ENCODE data around the gene NOLC1. TPM values are rescaled to one million over a fixed set of nuclear protein-coding genes. Genes with fewer than 3 reads are reported as not detected.

Gene NOLC1
- total RNA-seq, 4 donors from 2014 or later = 28.7 to 83.8 (median 48.5) TPM

DNA sequence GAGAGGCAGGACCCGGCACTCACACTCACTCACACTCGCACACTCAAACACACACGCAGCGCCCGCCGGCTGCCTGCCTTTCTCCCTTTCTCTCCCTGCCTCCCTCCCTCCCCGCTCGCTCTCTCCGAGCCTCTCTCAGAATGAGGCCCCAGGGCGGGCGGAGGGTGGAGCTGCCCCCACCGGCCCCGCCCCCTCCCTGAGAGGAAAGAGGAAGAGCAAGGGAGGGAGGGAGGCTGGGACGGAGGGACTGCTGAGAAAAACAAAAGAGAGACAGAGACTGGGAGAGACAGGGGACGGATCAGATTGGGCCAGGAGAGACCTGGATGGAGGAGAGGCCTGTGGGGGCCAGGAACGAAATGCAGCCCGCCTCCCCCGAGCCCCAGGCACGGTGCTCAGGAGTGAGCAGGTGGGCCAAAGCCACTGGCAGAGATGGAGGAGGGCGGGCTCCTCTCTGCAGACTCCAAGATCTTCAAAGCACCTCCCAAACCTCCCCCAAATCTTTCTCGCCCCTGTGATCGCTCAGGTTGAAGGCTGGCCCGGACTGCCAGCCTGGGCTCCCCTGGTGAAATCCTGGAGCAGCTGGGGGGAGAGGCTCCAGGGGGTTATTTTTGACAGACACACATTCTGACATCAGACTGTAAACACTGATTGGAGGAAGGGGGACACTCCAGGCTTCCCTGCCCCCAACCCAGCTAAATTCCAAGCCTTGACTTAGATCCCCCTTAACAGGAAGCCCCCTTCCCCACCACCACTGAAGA lies 37.1 kb upstream of the NOLC1 start:
- H3K27me3 ChIP-seq = no peaks in the 10 kb centered on the region
- intact Hi-C loops (cut with DNase I) = no loop called here
- peak; percentile 86 to 88 for TF ChIP-seq POLR2AphosphoS5 (IDR thresholded peaks at IDR 0.05)
- no peak for TF ChIP-seq EP300 (IDR thresholded peaks at IDR 0.05)
- H3K4me1 ChIP-seq = peaks cover 64 to 82% (median 77%) of the 10 kb centered on the region in 4 donors
- H3K27ac ChIP-seq (replicated peaks in 1 of 4) = peak overlapping the region; percentile 99
- peak overlapping the region; percentile 59 to 99 (median 82) for H3K4me3 ChIP-seq
- H3K9me3 ChIP-seq = no peaks in the 10 kb centered on the region
- 3% methylated on average over 21 of the region's 23 CpGs for WGBS
- DNase-seq (ENCODE audit: extremely low spot score) = peak; percentile 97
- peaks cover 13 to 17% (median 16%) of the 10 kb centered on the region in 4 donors for H3K36me3 ChIP-seq

DNA sequence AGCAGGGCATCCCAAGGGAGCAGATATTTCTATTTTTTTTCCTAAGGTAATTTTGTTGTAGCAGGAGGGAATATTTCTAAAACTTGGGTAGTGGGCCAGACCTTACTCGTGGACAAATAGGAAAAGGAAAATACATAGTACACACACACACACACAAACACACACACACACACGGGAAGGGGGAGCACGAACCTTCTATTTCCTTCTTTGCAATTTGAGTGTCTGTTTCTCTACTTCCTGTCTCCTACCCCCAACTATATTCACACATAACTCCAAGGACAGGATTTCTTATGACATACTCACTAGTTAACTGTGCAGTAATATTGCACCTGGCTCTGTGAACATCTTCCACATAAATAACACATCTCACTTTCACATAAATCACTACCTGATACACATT lies 36.4 kb upstream of the NOLC1 start:
- no peak for DNase-seq (ENCODE audit: extremely low spot score)
- H3K27ac ChIP-seq (replicated peaks in 1 of 4) = peak overlapping the region; percentile 99
- H3K9me3 ChIP-seq = no peaks in the 10 kb centered on the region
- intact Hi-C loops (cut with DNase I) = no loop called here
- TF ChIP-seq EP300 (IDR thresholded peaks at IDR 0.05) (no peak), POLR2A (IDR thresholded peaks at IDR 0.05; ENCODE audit: low read depth) (no peak), POLR2AphosphoS5 (IDR thresholded peaks at IDR 0.05) (no peak)
- TF ChIP-seq, protein P1, sequence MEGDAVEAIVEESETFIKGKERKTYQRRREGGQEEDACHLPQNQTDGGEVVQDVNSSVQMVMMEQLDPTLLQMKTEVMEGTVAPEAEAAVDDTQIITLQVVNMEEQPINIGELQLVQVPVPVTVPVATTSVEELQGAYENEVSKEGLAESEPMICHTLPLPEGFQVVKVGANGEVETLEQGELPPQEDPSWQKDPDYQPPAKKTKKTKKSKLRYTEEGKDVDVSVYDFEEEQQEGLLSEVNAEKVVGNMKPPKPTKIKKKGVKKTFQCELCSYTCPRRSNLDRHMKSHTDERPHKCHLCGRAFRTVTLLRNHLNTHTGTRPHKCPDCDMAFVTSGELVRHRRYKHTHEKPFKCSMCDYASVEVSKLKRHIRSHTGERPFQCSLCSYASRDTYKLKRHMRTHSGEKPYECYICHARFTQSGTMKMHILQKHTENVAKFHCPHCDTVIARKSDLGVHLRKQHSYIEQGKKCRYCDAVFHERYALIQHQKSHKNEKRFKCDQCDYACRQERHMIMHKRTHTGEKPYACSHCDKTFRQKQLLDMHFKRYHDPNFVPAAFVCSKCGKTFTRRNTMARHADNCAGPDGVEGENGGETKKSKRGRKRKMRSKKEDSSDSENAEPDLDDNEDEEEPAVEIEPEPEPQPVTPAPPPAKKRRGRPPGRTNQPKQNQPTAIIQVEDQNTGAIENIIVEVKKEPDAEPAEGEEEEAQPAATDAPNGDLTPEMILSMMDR (IDR thresholded peaks at IDR 0.05) = no peak
- H3K36me3 ChIP-seq = peaks cover 6 to 10% (median 9%) of the 10 kb centered on the region in 4 donors
- peak overlapping the region; percentile 59 to 99 (median 82) for H3K4me3 ChIP-seq
- WGBS = 4% methylated on average over 3 of the region's 3 CpGs
- peaks cover 64 to 82% (median 77%) of the 10 kb centered on the region in 4 donors for H3K4me1 ChIP-seq
- no peaks in the 10 kb centered on the region for H3K27me3 ChIP-seq

DNA sequence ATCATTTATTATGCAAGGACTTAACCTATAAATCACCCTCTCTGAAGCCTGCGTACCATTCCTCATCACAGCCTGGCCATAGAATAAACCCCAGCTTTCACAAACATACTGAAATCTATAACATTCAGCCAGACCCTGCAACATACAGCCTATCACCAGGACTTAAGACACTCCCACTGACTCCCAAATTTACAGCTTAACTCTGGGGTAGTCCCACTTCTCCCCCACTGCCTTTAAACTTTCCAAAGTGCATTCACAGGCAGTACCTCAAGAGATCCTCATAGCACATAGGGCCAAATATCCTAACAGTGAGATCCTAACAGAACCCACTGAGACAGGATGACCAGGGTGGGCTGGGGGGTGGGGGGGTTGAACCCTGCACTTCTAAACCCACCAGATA lies 35.5 kb upstream of the NOLC1 start:
- Histone ChIP-seq H3K4me1 (peaks cover 72 to 85% (median 83%) of the 10 kb centered on the region in 4 donors), H3K4me3 (peak overlapping the region; percentile 71 to 99 (median 87)), H3K27me3 (no peaks in the 10 kb centered on the region), H3K27ac (replicated peaks in 1 of 4) (peak overlapping the region; percentile 99), H3K36me3 (peaks cover 0 to 1% (median under 1%) of the 10 kb centered on the region in 4 donors), H3K9me3 (no peaks in the 10 kb centered on the region)
- intact Hi-C loops (cut with DNase I) = no loop called here
- WGBS = 43% methylated on average over 1 of the region's 1 CpG
- TF ChIP-seq EP300 (IDR thresholded peaks at IDR 0.05) (no peak), POLR2A (IDR thresholded peaks at IDR 0.05; ENCODE audit: low read depth) (no peak)
- TF ChIP-seq, protein P1 (IDR thresholded peaks at IDR 0.05) = no peak
- DNase-seq (ENCODE audit: extremely low spot score) = no peak

DNA sequence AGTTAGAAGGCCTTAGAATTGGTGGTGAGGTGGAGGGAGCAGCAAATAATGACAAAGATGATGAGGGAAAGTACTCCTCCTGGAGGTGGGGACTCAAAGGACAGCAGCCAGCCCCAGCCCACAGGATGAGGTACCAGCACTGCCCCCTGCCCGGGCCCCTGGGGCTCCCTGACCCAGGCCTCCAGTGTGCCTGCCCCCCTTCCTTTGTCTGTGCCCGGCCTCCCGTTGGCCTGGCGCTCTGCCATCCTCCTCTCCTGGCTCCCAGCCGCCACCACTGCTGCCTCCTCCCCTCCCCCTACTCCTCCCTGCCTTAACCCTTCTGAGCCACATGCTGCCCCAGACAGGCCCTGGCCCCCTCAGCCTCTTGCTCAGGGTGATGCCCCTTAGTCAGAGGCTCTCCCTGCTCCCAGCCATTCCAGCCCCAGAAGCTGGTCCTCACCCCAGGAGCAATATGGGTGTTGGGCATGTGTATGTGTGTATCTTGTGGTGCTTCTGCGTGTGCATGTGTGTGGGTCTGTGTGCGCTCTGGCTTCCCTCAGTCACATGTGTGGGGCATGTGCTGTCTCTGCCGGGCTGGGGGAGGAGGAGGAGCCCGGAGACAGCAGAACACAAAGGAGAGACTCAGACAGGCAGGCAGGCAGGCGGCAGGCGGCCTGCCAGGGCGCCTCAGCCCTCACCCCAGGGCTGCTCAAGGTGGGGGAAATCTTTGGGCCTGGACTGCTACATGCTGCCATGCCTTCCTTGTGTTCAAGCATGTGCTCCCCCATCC lies 34.6 kb upstream of the NOLC1 start:
- no peak for TF ChIP-seq EP300 (IDR thresholded peaks at IDR 0.05)
- TF ChIP-seq, protein P1 (IDR thresholded peaks at IDR 0.05) = peak in 1 of 3 experiments; percentile 12
- TF ChIP-seq POLR2AphosphoS5 (IDR thresholded peaks at IDR 0.05) = peak; percentile 40 to 58
- no peak for TF ChIP-seq POLR2A (IDR thresholded peaks at IDR 0.05; ENCODE audit: low read depth)
- Histone ChIP-seq H3K27me3 (no peaks in the 10 kb centered on the region), H3K4me1 (peaks cover 77 to 86% (median 84%) of the 10 kb centered on the region in 4 donors), H3K9me3 (no peaks in the 10 kb centered on the region), H3K4me3 (peak overlapping the region; percentile 71 to 99 (median 87)), H3K27ac (replicated peaks in 1 of 4) (peak overlapping the region; percentile 99), H3K36me3 (no peaks in the 10 kb centered on the region)
- 4% methylated on average over 6 of the region's 12 CpGs for WGBS
- no peak for DNase-seq (ENCODE audit: extremely low spot score)
- intact Hi-C loops (cut with DNase I) = no loop called here

DNA sequence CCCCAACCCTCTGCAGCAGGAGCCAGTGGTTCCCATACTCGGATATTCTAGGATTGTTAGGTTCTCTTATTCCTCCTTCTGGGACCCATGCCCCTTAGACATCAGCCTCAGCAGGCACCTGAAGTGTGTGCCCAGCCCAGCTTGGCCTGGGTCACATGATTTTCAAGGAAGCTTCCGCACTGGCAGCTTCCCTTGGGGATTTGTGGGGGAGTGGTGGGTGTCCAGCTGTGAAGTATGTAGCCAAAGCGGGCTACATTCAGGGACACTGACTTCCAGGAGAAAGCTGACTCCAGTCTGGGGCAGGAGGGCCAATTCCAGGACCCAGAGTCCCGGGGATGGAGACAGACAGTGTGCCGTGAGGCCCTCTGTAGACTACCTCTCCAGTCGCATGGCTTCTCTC lies 33.3 kb upstream of the NOLC1 start:
- peak overlapping the region; percentile 71 to 99 (median 87) for H3K4me3 ChIP-seq
- TF ChIP-seq POLR2AphosphoS5 (IDR thresholded peaks at IDR 0.05) (peak in 1 of 2 donors; percentile 47), EP300 (IDR thresholded peaks at IDR 0.05) (no peak)
- H3K4me1 ChIP-seq = peaks cover 64 to 77% (median 73%) of the 10 kb centered on the region in 4 donors
- H3K27me3 ChIP-seq = no peaks in the 10 kb centered on the region
- H3K27ac ChIP-seq (replicated peaks in 1 of 4) = peak overlapping the region; percentile 99
- intact Hi-C loops (cut with DNase I) = no loop called here
- no peak for DNase-seq (ENCODE audit: extremely low spot score)
- H3K9me3 ChIP-seq = no peaks in the 10 kb centered on the region
- no peaks in the 10 kb centered on the region for H3K36me3 ChIP-seq
- 4% methylated on average over 2 of the region's 6 CpGs for WGBS
